AG20443 (cell line): ENCODE results near the gene SLC6A20.

Source experiments
- DNase-seq: peaks from one replicate; pipeline ENCODE4 v3.0.0; 2012; ENCODE audit warnings: low spot score, mixed read lengths

SLC6A20 gene

GRCh38 chr3:45802146-45802545 is 5.8 kb upstream of the SLC6A20 start:
- DNase-seq = no peak

- DNase-seq = no peak
Measured at GRCh38 chr3:45800611-45801010, 4.3 kb upstream of the SLC6A20 start.

DNA sequence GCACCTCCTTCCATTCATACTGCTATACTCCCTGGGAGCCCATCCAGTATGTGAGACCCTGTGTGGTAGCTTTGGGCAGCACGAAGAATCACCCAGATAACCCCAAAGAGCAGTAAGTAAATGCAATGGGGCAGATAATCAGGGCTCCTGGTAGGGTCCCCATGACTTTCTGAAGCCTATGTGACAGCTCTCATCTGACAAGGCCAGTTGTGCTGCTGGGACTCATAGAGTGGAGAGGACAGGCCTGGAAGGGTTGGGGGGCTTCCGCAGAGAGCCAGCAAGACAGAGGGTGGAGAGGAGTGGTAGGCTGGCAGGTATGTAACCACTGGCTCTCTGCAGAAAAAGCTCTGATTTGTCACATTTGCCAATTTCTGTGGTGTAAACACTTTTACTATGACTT is 3.2 kb upstream of the SLC6A20 start:
- no peak for DNase-seq

DNA sequence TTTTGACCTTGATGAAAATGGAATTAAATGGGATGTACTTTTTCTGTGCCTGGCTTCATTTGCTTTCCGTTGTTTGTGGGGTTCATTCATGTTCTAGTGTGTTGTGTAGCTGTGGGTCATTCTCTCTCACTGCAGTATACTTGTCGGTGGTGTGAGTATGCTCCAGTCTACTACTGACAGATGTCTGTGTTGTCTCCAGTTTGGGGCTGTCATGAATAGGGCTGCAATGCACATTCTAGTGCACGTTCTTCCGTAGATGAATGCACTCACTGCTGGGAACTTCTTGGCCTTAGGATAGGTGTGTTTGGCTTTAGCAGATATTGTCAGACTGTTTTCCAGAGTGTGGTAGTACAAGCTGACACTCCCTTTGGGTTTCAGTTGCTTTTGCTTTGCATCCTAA is 1.7 kb upstream of the SLC6A20 start:
- no peak for DNase-seq

DNA sequence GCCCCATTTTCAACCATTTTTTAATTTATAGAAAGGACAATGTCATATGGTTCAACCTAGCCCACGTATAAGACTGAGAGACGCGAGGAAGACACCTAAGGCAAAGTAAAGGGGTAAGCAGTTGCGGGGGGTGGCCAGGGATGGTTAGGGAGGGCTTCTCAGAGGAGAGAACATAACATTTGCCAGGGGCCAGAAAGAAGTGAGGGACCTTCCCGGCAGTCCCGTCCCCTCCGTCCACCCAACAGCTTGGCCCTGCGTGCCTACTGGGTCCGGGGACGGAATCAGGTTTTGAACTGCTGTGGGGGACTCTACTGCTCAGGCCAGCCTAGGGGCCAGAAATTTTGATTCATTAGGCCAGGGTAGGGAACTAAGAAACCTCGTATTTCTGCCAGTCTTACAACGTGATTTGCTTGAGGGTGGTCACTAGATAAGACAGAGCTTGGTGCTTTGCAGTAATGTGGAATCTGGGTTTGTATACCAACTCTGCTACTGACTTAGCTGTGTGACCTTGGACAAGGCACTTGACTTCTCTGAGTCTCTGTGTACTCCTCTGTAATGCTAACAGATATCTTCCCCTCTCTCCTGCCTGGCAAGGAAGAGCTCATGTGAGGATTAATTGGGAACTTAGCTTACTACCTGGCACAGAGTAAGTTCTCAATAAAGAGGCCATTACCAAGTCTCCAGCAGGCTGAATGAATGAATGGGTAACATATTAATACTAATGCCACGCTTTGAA is 734 bp upstream of the SLC6A20 start:
- DNase-seq = no peak

GRCh38 chr3:45795509-45795881 is 841 bp downstream of the SLC6A20 start:
- no peak for DNase-seq

GRCh38 chr3:45794660-45795059 is 1.7 kb downstream of the SLC6A20 start:
- no peak for DNase-seq

- DNase-seq = no peak
Measured at GRCh38 chr3:45794177-45794560, 2.2 kb downstream of the SLC6A20 start.

- no peak for DNase-seq
Measured at GRCh38 chr3:45793482-45794176, 2.7 kb downstream of the SLC6A20 start.

GRCh38 chr3:45792516-45793172 is 3.7 kb downstream of the SLC6A20 start:
- DNase-seq = no peak

DNA sequence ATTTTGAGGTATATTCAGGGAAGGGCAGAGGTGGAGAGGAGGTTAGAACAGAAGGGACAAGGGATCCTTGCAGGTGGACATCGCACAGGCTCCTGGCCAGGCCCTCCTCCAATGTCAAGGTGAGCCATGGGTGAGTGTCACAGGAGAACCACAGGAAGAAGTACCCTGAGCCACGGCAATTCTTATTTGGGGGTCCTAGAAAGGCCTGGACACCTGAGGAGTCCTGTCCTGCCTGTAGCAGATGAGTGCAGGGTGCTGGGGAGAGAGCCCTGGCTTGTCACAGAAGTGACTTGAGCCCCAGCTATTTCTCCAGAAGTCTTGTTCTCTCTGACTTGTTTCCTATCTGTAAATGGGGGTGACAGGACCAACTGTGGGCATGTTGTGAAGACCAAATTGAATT is 4.3 kb downstream of the SLC6A20 start:
- DNase-seq = no peak

- no peak for DNase-seq
Measured at GRCh38 chr3:45790596-45790995, 5.7 kb downstream of the SLC6A20 start.

- DNase-seq = no peak
Measured at GRCh38 chr3:45789235-45789812, 7.0 kb downstream of the SLC6A20 start.

DNA sequence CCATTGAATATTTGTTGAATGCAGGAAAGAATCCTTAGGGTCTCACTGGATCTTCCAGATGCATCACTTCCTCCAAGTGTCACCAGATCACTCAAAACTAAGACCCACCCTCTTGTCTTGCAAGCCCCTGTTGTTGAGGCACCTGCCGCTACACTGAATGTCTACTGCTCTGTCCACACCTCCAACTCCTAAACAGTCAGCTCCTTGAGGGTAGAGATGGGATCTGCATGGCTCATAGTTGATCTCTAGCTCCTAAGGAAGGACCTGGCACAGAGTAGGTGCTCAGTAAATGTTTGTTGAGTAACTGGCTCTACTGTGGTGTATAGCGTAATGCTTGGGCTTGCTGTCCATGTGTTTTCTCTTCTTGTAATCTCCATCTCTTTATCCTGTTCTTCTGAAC is 8.8 kb downstream of the SLC6A20 start:
- DNase-seq = no peak

GRCh38 chr3:45786801-45787495 is 9.4 kb downstream of the SLC6A20 start:
- DNase-seq = no peak

GRCh38 chr3:45785605-45786150 is 10.7 kb downstream of the SLC6A20 start:
- DNase-seq = no peak

- no peak for DNase-seq
Measured at GRCh38 chr3:45783667-45784066, 12.7 kb downstream of the SLC6A20 start.

GRCh38 chr3:45782381-45782780 is 14.0 kb downstream of the SLC6A20 start:
- no peak for DNase-seq

- no peak for DNase-seq
Measured at GRCh38 chr3:45781841-45782240, 14.5 kb downstream of the SLC6A20 start.

- DNase-seq = no peak
Measured at GRCh38 chr3:45781271-45781670, 15.1 kb downstream of the SLC6A20 start.

DNA sequence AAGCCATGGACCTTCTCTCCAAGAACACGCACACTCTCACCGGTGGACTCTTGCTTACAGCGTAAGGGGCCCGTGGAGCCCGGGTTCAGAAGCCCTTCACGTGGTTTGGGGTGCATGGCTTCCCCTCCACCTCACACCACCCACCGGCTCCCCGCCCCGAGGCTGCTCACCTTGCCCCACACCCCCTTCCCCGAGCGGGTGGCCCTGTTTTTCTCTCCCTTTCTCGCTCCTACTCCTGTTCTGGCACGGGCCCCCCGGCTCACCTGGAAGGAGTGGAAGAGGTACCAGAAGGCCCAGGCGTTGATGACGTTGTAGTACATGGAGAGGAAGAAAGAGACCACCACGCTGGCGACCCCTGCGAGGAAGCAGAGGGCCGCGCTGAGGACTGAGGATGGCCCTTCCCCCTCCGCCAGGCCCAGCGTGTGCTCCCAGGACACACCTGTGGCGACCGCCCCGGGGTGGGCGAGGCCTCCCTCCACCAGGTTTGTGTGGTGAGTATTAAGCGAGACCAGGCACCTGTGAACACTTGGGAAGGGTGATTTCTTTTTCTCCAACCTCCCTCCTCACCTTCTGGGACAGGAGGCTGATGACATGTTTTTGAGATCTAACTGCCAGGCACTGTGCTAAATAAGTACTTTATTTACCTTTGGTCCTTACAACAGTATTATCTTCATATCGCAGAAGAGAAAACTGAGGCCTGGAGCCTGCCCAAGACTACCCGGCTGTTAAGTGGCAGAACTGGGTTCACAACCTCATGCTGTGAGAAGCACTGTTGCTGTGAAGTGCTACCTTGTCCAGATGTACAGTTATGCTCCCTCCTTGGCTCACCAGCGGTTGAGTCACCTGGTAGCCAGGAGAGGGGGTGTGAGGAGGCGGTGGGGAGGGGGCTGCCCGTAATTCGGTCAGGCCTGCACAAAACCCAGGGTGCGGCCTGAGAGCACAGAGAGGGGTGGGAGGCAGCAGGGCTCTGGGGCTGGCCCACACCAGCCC is 16.3 kb downstream of the SLC6A20 start:
- no peak for DNase-seq
